GM12872 (cell line): ENCODE results near the gene FAM83C.

Source experiments
- CTCF ChIP-seq: IDR thresholded peaks from 3 replicates; pipeline ENCODE4 v1.5.1; 2011; ENCODE audit warnings: low read depth, mild to moderate bottlenecking, low read length, moderate library complexity; ENCODE audit not compliant: insufficient read depth

The FAM83C gene

GRCh38 chr20:35273449-35274171 is 18.6 kb downstream of the FAM83C start:
- TF ChIP-seq CTCF = no peak

GRCh38 chr20:35271904-35272303 is 20.3 kb downstream of the FAM83C start:
- no peak for TF ChIP-seq CTCF

- TF ChIP-seq CTCF = no peak
Measured at GRCh38 chr20:35271073-35271882, 20.9 kb downstream of the FAM83C start.

GRCh38 chr20:35270021-35270902 is 22.0 kb downstream of the FAM83C start:
- TF ChIP-seq CTCF = no peak

- TF ChIP-seq CTCF = peak; percentile 88
Measured at GRCh38 chr20:35269055-35269781, 23.0 kb downstream of the FAM83C start.

- TF ChIP-seq CTCF = no peak
Measured at GRCh38 chr20:35267092-35267491, 25.1 kb downstream of the FAM83C start.

GRCh38 chr20:35264755-35265154 is 27.5 kb downstream of the FAM83C start:
- TF ChIP-seq CTCF = no peak
